C4-2B (cell line): ENCODE results near the gene PRICKLE2.

ENCODE experiments used
- CTCF ChIP-seq: fragments of 450-650 bp; conservative IDR thresholded peaks from 2 replicates; pipeline ENCODE4 v1.5.1; 2017; ENCODE audit warnings: mild to moderate bottlenecking
- ZFX ChIP-seq: fragments of 450-650 bp; IDR thresholded peaks from 2 replicates; pipeline ENCODE4 v1.6.1; 2017

- TF ChIP-seq CTCF (no peak), ZFX (no peak)
Measured at GRCh38 chr3:64064804-64065203, 160.5 kb downstream of the PRICKLE2 start.
